Parathyroid adenoma (tissue), 2 donors: ENCODE results near the gene E2F3.

Source experiments
- H2AFZ ChIP-seq: fragments of 300-600 bp; sonication (generic); one replicate; pipeline ENCODE4 v1.7.0; 2017; ENCODE audit warnings: antibody characterized with exemption, mild to moderate bottlenecking
- H3K27ac ChIP-seq: fragments of 300-600 bp; sonication (generic); one replicate; pipeline ENCODE4 v1.7.0; 2017
- H3K27me3 ChIP-seq: fragments of 300-600 bp; sonication (generic); one replicate; pipeline ENCODE4 v1.7.0; 2017; ENCODE audit warnings: low read length; ENCODE audit not compliant: control insufficient read depth, insufficient read depth
- H3K36me3 ChIP-seq: fragments of 300-600 bp; sonication (generic); one replicate; pipeline ENCODE4 v1.7.0; 2017; ENCODE audit warnings: low read length; ENCODE audit not compliant: control insufficient read depth, insufficient read depth
- H3K4me1 ChIP-seq: fragments of 300-600 bp; sonication (generic); one replicate; pipeline ENCODE4 v1.7.0; 2017; ENCODE audit warnings: control low read depth
- H3K4me2 ChIP-seq: fragments of 300-600 bp; sonication (generic); one replicate; pipeline ENCODE4 v1.7.0; 2017; ENCODE audit warnings: low read length
- H3K4me3 ChIP-seq: fragments of 300-600 bp; sonication (generic); one replicate; pipeline ENCODE4 v1.7.0; 2017; ENCODE audit warnings: low read depth, low read length
- H3K79me2 ChIP-seq: fragments of 300-600 bp; sonication (generic); one replicate; pipeline ENCODE4 v1.7.0; 2017; ENCODE audit warnings: control low read depth
- H3K9ac ChIP-seq: fragments of 300-600 bp; sonication (generic); one replicate; pipeline ENCODE4 v1.7.0; 2017; ENCODE audit warnings: mild to moderate bottlenecking
- H3K9me3 ChIP-seq: fragments of 300-600 bp; sonication (generic); one replicate; pipeline ENCODE4 v1.7.0; 2017; ENCODE audit warnings: low read length; ENCODE audit not compliant: control insufficient read depth
- CTCF ChIP-seq: fragments of 300-600 bp; sonication (generic); IDR thresholded peaks from one replicate; pipeline ENCODE4 v1.7.0; 2017; ENCODE audit warnings: antibody characterized with exemption, mild to moderate bottlenecking
- donor health status: primary hyperparathyroidism.

Gene E2F3

GRCh38 chr6:20408851-20409250 is 7.2 kb downstream of the E2F3 start:
- no peaks in the 10 kb centered on the region for H3K36me3 ChIP-seq
- no peaks in the 10 kb centered on the region for H3K9me3 ChIP-seq
- peaks cover 4% of the 10 kb centered on the region for H3K79me2 ChIP-seq
- no peak for TF ChIP-seq CTCF
- no peak overlapping the region for H3K27ac ChIP-seq
- H3K4me3 ChIP-seq = no peak overlapping the region
- H2AFZ ChIP-seq = no peak overlapping the region
- H3K4me1 ChIP-seq = peaks cover 3% of the 10 kb centered on the region
- no peaks in the 10 kb centered on the region for H3K27me3 ChIP-seq
- no peak overlapping the region for H3K9ac ChIP-seq
- H3K4me2 ChIP-seq = no peak overlapping the region

GRCh38 chr6:20409427-20409971 is 7.8 kb downstream of the E2F3 start:
- Histone ChIP-seq H3K27ac (no peak overlapping the region), H3K9ac (no peak overlapping the region), H3K79me2 (peaks cover 4% of the 10 kb centered on the region), H3K4me3 (no peak overlapping the region), H3K36me3 (no peaks in the 10 kb centered on the region), H2AFZ (no peak overlapping the region), H3K4me1 (no peaks in the 10 kb centered on the region), H3K27me3 (no peaks in the 10 kb centered on the region), H3K4me2 (no peak overlapping the region), H3K9me3 (no peaks in the 10 kb centered on the region)
- no peak for TF ChIP-seq CTCF

GRCh38 chr6:20411544-20411943 is 9.9 kb downstream of the E2F3 start:
- TF ChIP-seq CTCF = no peak
- Histone ChIP-seq H3K27me3 (no peaks in the 10 kb centered on the region), H3K9me3 (no peaks in the 10 kb centered on the region), H2AFZ (no peak overlapping the region), H3K36me3 (no peaks in the 10 kb centered on the region), H3K4me1 (no peaks in the 10 kb centered on the region), H3K9ac (no peak overlapping the region), H3K4me2 (no peak overlapping the region), H3K4me3 (no peak overlapping the region), H3K79me2 (peaks cover 4% of the 10 kb centered on the region), H3K27ac (no peak overlapping the region)

GRCh38 chr6:20411953-20412681 is 10.4 kb downstream of the E2F3 start:
- Histone ChIP-seq H3K4me3 (no peak overlapping the region), H3K27ac (no peak overlapping the region), H3K9ac (no peak overlapping the region), H3K27me3 (no peaks in the 10 kb centered on the region), H3K9me3 (no peaks in the 10 kb centered on the region), H3K79me2 (peaks cover 4% of the 10 kb centered on the region), H3K4me1 (no peaks in the 10 kb centered on the region), H2AFZ (no peak overlapping the region), H3K36me3 (no peaks in the 10 kb centered on the region), H3K4me2 (no peak overlapping the region)
- no peak for TF ChIP-seq CTCF

- Histone ChIP-seq H3K27me3 (no peaks in the 10 kb centered on the region), H3K27ac (no peak overlapping the region), H3K4me1 (no peaks in the 10 kb centered on the region), H3K4me3 (no peak overlapping the region), H3K79me2 (peaks cover 4% of the 10 kb centered on the region), H3K4me2 (no peak overlapping the region), H3K9me3 (no peaks in the 10 kb centered on the region), H3K36me3 (no peaks in the 10 kb centered on the region), H3K9ac (no peak overlapping the region), H2AFZ (no peak overlapping the region)
- TF ChIP-seq CTCF = no peak
Observed at GRCh38 chr6:20412682-20413073, 11.0 kb downstream of the E2F3 start.
